HFF-Myc (cell line): ENCODE measurements around the gene AQP12A.

ENCODE experiments used
- DNase-seq: peaks from one replicate; pipeline ENCODE4 v3.0.0-alpha.2; 2011; ENCODE audit warnings: low read depth; ENCODE audit errors: extremely low read depth
- H3K4me3 ChIP-seq: replicated peaks from 2 replicates; pipeline ENCODE4 v1.5.1; 2011; ENCODE audit warnings: low read depth, mild to moderate bottlenecking, control low read depth, low read length
- CTCF ChIP-seq: IDR thresholded peaks from 2 replicates; pipeline ENCODE4 v1.5.1; 2012; ENCODE audit warnings: mild to moderate bottlenecking, low read depth, low read length, control low read depth; ENCODE audit errors: missing control alignments

Gene AQP12A

GRCh38 chr2:240717681-240718581, 26.3 kb downstream of the AQP12A start:
- DNase-seq: no peak
- no peak for TF ChIP-seq CTCF
- no peak overlapping the region for H3K4me3 ChIP-seq

- H3K4me3 ChIP-seq: no peak overlapping the region
- no peak for DNase-seq
- TF ChIP-seq CTCF: no peak
Measured at GRCh38 chr2:240718896-240719490, 27.3 kb downstream of the AQP12A start.

- no peak overlapping the region for H3K4me3 ChIP-seq
- no peak for DNase-seq
- no peak for TF ChIP-seq CTCF
Measured at GRCh38 chr2:240719676-240720545, 28.2 kb downstream of the AQP12A start.

DNA sequence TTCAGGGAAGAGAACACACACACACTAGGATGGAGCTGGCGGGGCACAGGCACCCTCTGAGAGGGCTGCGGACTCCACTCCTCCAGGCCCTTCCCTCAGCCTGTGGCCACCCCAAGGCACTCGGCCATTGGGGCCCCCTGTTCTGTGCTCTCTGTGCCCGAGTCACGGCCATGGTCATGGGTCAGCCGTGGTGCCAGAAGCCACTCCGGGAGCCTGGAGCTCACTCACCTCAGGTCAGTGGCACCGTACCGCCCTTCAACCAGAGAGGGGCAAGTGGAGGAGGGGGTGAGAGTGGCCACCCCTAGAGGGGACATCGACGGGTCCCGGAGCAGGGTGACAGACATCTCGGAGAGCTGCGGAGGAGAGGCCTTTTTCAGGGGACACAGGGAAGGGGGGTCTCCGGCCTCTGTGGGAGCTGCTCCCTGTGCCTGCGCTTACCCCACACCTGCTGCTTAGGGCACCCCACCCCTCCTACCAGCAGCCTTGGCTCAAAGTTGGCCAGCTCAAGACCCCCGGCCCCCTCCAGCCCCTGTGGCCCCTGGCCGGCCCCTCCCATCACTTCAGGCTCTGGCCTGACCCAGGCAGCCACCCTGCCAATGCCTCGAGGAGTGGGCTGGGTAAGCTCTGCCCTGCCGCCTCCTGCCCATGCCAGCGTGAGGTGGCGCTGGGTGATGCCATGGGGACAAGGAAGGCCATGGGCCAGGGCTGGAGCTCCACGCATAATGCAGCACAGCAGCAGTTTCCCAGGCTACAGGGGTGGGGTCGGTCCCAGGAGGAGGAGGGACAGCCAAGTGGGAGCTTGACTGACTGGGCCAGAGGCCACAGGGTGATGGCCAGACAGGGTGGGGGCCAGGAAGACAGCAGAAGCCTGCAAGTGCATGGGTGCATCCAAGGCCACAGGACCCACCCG, 29.3 kb downstream of the AQP12A start:
- TF ChIP-seq CTCF: no peak
- no peak overlapping the region for H3K4me3 ChIP-seq
- no peak for DNase-seq

DNA sequence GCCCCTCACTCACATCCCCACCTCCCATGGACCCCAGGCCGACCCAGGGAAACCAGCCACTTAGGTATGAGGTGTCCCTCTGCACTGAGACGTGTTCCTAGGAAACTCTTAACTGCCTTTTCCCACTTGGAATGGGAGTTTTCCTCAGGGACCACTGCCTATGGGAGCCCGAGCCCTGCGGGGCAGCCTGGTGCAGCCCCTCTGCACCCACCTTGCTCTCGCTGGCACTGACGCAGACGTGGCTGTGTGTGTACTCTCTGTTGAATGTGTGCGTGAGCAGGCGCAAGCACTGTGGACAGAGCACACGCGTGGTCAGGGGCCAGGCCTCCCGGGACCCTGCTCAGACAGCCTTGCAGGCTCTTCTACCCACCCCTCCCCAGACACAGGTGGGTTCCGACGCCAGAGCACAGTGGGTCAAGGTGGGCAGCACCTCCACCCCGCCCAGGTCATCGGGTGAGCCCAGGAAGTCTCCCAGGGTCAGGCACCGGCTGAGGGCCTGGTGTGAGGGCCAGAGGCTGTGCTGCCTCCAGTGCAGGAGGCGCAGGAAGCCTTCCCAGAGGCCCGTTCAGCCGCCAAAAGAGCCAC, 30.0 kb downstream of the AQP12A start:
- no peak for TF ChIP-seq CTCF
- no peak for DNase-seq
- H3K4me3 ChIP-seq: no peak overlapping the region

GRCh38 chr2:240722376-240722775, 30.7 kb downstream of the AQP12A start:
- DNase-seq: no peak
- H3K4me3 ChIP-seq: no peak overlapping the region
- no peak for TF ChIP-seq CTCF
